ENCODE results near the gene SLC7A8.

Gene SLC7A8

GRCh38 chr14:23167116-23167847 is 16.2 kb downstream of the SLC7A8 start:
- no peak for TF ChIP-seq CTCF (conservative IDR thresholded peaks at IDR 0.05; ENCODE audit: low read depth, low read length)
- no peak overlapping the region for H3K4me3 ChIP-seq (ENCODE audit: low read length)
- DNase-seq (ENCODE audit: low read depth) = peak; percentile 98

GRCh38 chr14:23164949-23165348 is 18.5 kb downstream of the SLC7A8 start:
- DNase-seq (ENCODE audit: low read depth) = no peak
- no peak for TF ChIP-seq CTCF (conservative IDR thresholded peaks at IDR 0.05; ENCODE audit: low read depth, low read length)
- no peak overlapping the region for H3K4me3 ChIP-seq (ENCODE audit: low read length)

GRCh38 chr14:23164250-23164649 is 19.2 kb downstream of the SLC7A8 start:
- no peak for DNase-seq (ENCODE audit: low read depth)
- H3K4me3 ChIP-seq (ENCODE audit: low read length) = no peak overlapping the region
- TF ChIP-seq CTCF (conservative IDR thresholded peaks at IDR 0.05; ENCODE audit: low read depth, low read length) = no peak

GRCh38 chr14:23163830-23164229 is 19.6 kb downstream of the SLC7A8 start:
- TF ChIP-seq CTCF (conservative IDR thresholded peaks at IDR 0.05; ENCODE audit: low read depth, low read length) = no peak
- no peak for DNase-seq (ENCODE audit: low read depth)
- no peak overlapping the region for H3K4me3 ChIP-seq (ENCODE audit: low read length)

GRCh38 chr14:23162800-23163199 is 20.7 kb downstream of the SLC7A8 start:
- TF ChIP-seq CTCF (conservative IDR thresholded peaks at IDR 0.05; ENCODE audit: low read depth, low read length) = no peak
- DNase-seq (ENCODE audit: low read depth) = no peak
- no peak overlapping the region for H3K4me3 ChIP-seq (ENCODE audit: low read length)

GRCh38 chr14:23162005-23162404 is 21.5 kb downstream of the SLC7A8 start:
- H3K4me3 ChIP-seq (ENCODE audit: low read length) = no peak overlapping the region
- DNase-seq (ENCODE audit: low read depth) = no peak
- TF ChIP-seq CTCF (conservative IDR thresholded peaks at IDR 0.05; ENCODE audit: low read depth, low read length) = no peak

- DNase-seq (ENCODE audit: low read depth) = peak; percentile 87
- no peak overlapping the region for H3K4me3 ChIP-seq (ENCODE audit: low read length)
- TF ChIP-seq CTCF (conservative IDR thresholded peaks at IDR 0.05; ENCODE audit: low read depth, low read length) = no peak
These were observed 22.4 kb downstream of the SLC7A8 start for GRCh38 chr14:23160924-23161522.
